Hematopoietic multipotent progenitor cell treated with erythropoietin and hydrocortisone succinate and interleukin-3 and kit ligand, for 17 days (in vitro differentiated cells): ENCODE measurements around the gene PLPPR3.
A peak's percentile ranks its signal among the peaks of the same experiment; 100 is the strongest.

Experiments
- DNase-seq: peaks from one replicate; pipeline ENCODE4 v3.0.0-alpha.2; 2015; ENCODE audit warnings: low spot score

PLPPR3 gene

DNA sequence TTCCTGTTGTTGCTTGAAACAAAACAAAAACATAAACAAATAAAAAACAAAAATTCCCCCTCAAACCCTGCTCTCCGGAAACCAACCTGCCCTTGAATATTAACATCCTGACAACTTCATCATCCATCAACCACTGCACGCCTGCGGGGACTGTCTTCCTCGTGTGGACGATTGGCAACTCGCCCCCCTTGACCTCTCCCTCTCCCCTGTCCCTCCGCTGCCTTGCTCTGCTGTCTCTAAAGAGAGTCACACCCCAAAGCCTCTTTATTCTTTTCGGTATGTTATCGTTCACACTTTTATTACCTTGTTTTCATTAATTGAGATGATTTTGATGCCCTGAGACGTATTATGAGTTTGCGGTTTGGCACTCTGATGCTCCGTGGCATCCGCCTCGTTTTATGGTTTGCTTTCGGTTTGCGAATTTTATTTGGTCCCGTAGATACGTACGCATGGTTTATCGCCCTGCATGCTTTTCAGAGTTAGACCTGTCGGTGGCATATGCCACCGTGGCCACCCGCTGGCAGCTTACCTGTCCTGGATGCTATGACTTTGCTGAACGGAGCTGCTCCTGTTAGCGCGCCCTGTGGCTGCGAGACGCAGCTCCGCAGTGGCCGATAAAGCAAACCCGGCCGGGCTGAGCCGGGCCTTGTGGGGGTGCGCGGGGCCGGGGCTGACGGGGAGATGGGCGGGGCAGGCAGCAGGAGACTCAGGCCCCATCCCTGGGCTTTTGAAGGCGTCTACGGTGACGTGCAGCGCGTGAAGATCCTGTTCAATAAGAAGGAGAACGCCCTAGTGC lies 13.9 kb downstream of the PLPPR3 start:
- no peak for DNase-seq

DNA sequence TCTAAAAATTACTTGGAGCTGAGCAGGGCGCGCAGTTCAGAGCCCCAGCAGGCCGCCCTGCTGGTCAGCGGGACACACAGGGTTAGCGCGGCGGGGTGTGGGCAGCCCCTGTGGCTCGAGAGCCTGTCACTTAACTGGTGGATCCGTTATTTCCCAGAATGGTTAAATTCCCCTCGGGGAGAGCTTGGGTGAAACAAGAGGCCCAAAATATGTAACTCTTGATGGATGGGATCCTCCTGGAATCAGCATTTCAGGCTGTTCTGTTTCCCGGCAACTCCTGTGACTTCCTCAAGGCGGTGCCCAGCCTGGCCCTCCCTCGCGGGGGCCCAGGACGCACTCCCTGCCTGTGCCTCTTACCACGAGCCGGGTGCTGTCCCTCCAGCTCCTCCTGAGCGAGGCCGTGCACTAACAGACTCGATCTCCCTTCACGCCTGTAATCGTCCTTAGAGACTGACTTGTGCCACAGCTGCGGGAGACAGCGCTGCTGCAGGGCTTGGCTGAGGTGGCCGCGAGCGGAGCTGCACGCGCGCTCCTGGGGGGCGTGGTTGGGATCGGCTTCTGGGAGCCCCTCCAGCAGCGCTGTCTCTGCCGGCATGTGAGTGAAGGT lies 14.8 kb downstream of the PLPPR3 start:
- DNase-seq: no peak

DNA sequence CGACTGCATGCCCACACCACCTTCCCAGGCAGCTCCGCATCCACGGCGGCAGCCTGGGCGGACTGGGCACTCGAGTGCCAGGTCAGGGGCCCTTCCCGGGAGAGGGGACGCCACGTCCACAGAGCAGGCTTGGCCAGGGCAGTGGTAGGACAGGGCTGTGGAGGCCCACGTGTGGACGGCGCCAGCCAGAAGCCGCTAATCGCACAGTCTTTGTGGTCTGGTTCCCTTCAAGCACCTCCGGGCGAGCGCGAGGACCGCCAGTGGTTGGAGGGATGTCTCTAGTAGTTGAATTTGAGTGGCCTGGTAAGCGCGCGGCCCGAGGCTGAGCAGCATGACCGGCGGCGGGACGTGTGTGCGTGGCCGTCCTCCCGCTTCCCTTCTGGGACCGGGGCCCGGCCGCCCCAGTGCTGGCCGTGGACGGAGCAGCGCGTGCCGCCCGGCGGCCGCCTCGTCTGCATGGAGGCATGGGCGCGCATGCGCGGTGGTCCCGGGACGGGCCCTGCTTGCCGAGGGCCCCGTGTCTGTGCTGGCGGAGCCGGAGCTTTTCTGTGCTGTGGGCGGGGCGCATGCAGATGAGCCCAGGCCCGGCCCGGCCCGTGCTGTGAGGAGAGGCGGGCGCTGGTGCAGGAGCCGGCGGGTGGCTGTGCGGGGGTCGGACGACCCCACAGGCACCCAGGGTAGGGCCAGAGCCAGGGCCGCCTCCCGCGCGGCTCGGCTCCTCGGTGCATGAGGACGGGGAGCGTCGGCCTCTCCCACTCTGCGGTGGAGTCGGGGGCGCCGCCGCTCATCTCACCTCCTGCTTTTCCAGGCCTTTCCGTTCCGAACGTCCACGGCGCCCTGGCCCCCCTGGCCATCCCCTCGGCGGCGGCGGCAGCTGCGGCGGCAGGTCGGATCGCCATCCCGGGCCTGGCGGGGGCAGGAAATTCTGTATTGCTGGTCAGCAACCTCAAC lies 15.9 kb downstream of the PLPPR3 start:
- DNase-seq: no peak

DNA sequence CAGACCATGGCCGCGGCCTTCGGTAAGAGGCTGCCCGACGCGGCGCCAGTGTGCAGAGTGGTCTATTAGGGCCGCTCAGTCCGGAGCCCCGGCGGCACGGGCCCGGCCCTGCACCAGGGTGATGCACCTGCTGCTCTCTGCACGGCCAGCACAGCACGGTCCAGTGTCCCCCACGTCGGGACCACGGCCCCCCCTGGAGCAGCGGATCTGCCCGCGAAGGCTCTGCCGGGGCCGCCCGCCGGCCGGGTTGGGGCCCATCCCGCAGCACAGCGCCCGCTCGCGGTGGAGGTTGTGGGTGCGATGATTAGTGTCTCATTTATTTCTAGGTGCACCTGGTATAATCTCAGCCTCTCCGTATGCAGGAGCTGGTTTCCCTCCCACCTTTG lies 16.6 kb downstream of the PLPPR3 start:
- no peak for DNase-seq

DNA sequence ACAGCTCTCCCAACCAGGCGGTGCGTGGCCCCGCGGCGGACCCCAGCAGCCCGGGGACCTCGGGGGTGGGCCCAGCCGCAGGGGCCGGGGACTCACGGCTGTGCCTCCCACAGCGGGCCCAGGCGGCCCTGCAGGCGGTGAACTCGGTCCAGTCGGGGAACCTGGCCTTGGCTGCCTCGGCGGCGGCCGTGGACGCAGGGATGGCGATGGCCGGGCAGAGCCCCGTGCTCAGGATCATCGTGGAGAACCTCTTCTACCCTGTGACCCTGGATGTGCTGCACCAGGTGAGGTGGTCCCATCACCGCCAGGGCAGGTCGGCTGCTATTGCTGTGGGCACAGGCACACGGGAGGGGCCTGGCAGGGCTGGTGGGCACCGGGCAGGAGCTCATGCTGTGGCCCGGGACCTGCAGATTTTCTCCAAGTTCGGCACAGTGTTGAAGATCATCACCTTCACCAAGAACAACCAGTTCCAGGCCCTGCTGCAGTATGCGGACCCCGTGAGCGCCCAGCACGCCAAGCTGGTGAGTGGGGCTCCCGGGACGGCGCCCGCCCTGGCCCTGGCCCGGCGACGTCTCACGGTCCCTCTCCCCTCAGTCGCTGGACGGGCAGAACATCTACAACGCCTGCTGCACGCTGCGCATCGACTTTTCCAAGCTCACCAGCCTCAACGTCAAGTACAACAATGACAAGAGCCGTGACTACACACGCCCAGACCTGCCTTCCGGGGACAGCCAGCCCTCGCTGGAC lies 17.2 kb downstream of the PLPPR3 start:
- DNase-seq: no peak

DNA sequence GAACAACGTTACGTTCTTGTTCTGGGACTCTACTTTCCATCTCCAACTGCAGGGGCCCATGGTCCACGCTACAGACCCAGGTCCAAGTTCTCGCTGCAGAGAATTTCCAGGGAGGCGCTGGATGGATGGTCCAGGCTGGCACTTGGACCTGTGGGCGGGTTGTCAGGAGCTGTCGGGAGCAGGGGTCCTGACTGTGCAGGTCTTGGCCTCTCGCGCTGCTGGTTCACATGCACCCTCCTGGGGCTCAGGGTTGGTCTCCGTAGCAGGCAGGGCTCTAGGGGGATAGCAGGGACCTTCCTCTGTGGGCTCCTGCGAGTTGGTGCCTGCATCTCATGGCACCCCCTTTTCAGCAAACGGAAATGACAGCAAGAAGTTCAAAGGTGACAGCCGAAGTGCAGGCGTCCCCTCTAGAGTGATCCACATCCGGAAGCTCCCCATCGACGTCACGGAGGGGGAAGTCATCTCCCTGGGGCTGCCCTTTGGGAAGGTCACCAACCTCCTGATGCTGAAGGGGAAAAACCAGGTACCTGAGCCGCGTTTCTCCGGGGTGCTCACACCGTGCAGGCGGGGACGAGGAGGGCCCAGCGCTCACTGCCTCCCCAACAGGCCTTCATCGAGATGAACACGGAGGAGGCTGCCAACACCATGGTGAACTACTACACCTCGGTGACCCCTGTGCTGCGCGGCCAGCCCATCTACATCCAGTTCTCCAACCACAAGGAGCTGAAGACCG lies 17.9 kb downstream of the PLPPR3 start:
- DNase-seq: no peak

DNA sequence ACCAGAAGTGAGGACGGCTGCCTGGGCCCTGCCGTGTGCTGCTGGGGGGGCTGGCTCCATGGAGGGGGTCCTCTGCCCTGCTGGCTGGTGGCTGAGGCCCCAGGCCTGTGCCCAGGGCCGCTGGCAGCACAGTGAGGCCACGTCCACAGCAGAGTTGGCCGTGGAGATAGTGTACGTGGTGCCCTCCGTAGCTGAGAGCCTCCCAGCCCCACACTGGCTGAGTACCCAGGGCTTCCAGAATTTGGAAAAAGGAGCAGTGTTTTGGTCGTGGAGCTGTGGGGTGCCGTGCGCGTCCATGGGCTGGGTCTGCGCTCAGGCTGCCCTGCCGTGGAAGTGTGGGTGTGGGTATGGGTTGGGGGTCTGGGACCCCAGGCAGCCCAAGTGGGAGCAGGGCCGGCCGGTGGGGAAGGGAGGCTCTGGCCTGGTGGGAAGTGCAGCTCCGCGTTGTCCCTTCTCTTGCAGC lies 18.6 kb downstream of the PLPPR3 start:
- DNase-seq: no peak

DNA sequence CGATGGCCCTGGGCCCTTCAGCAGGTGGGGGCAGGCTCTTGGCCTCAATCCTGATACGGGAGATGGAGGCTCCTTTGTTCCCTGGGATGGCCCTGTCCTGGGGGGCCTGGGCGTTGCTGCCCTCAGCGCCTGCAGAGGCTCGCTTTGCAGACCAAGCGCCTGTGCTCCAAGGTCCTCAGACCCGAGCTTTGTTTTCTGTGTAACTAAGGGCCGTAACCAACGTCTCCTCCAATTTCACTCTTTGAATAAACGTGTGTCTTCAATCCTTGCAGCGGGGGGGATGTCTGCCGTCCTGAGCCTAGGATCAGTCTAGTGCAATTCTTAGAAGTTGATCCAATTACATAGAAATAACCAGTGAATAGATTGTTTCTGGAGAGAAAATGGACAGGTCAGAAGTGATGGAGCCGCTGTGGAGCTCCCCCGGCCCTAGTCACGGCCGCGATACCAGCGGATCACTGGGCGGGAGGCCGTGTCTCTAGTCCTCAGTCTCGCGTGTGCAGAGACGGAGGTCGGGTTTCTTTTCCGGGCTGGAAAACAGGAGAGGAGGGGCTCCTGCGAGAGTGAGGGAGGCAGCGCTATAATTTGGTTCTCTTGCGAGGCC lies 19.2 kb downstream of the PLPPR3 start:
- no peak for DNase-seq

DNA sequence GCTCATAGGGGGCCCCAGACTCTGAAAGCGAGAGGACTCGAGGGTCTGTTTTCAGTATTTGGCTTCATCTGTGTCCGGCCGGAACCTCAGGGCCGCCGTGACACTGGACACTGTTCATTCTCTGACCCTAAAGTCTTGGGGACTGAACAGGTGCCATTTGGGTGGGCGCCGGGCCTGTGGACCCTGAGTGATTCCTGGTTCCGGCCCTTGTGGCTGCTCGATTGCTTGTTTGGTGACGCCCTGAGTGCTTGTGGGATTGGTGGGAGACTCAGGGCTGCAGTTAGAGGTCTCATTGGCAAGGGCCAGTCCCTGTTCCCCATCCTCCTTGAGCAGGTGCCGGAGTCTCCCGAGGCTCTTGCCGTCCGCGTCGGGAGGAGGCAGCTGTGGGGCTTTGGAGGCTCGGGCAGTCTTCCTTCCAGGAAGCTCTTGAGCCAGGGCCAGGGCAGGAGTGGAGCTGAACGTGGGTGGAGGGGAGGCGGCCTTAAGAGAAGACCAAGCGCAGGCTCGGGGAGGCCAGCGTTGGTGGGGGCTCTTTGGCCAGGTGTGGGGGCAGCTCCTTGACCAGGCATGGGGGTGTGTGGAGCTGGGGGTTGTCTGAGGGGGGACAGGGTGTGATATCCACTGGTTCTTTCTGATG lies 19.8 kb downstream of the PLPPR3 start:
- DNase-seq: no peak

DNA sequence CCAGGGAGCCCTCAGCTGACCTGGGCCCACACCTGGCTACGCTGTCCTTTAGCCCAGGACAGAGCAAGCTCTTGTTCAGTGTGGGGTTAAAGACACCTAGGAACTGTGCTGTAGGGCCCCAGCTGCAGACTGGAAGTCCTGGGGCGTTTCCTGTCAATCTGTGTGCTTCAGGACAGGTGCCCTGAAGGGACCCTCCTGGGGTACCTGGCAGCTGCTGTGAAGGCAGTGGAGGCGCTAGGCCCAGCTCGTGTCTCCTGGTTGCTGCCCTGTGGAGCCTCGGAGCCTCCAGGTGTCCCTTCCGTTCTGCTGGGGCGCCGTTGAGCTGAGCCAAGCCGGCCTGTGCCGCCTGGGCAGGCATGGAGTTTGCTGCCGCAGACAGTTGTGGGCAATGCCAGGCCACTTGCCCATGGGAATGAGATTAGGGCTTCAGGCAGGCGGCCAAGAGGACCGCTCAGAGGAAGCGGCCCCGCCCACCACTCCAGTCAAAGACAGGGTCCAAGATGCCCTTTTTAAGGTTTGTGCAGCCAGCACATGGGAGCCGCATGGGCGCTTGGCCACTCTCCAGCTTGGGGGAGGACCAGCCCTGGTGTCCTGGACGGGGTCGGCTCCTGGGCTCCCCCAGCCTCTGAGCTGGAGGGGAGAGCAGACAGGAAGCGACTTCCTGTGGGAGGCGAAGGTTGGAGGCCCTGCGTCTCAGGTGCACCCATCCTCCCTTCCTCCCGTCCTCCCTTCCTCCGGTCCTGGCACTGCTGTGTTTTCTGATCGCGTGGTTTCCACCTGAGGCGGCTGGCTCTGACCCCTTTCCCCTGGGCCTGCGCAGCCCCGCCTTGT lies 20.5 kb downstream of the PLPPR3 start:
- peak; percentile 17 for DNase-seq

DNA sequence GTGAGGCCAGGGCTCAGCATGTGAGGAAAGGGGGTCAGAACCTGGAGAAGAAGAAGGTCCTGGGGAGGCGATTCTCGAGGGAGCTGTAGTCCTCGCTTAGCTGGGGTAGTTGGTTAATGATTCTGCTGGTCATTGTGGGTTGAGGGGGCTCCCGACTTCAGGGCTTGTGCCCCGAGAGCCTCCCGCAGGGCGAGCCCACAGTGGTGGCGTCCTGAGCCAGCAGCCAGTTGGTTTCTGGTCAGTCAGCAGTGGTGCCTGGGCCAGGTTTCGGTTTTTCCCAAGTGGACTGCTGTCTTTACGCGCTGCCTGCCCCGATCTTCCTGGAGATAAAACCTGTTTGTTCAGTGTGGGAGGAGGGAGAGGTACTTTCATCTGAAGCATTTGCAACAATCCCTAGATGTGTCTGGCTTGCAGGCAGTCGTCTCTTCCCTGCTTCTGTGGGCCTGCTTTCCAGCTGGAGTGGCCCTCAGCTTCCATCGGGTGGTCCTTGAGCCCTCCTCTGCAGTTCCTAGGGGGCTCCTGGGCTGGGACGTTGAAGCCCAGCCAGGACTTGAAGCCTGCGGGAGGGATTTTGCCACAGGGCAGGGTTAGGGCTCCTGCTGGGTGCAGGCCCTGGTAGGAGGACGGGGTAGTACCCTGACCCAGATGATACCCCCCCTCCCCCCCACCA lies 21.3 kb downstream of the PLPPR3 start:
- DNase-seq: peak; percentile 23

DNA sequence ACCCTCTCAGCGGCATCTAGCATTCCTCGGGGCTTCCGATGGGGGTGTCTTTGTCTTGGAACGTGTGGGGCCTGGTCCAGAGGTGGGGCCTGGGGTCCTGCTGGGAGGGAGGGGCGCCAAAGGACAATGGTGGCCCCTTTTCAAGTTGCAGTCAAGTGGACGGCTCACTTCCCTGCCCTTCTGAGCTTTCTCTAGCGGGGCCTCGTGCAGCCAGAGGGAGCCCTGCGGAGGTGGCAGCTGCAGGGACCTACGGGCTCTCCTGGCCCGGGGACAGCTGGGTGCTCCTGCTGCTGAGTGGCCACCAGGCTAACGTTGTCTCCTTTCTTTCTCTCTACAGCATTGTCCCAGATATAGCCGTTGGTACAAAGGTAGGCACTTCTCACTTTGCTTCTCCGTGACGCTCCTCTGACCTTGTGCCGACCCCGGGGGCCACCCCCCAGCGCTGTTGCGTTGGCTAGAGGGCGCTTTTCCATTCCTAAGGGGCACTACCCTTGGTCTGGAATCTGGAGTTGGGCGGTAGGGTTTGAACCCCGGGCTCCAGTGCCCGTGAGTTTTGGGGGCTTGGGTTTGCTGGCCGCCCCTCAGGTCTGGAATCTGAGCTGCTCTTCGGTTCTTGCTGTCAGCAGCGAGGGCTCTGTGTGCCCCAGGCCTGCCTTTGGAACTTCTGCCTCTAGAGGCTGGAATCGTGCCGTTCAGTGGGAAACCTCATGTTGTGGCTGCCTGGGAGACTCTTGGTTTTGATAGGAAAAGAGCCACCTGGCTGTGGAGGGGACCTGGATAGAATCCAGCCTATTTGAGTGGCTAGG lies 22.5 kb downstream of the PLPPR3 start:
- DNase-seq: peak; percentile 35

DNA sequence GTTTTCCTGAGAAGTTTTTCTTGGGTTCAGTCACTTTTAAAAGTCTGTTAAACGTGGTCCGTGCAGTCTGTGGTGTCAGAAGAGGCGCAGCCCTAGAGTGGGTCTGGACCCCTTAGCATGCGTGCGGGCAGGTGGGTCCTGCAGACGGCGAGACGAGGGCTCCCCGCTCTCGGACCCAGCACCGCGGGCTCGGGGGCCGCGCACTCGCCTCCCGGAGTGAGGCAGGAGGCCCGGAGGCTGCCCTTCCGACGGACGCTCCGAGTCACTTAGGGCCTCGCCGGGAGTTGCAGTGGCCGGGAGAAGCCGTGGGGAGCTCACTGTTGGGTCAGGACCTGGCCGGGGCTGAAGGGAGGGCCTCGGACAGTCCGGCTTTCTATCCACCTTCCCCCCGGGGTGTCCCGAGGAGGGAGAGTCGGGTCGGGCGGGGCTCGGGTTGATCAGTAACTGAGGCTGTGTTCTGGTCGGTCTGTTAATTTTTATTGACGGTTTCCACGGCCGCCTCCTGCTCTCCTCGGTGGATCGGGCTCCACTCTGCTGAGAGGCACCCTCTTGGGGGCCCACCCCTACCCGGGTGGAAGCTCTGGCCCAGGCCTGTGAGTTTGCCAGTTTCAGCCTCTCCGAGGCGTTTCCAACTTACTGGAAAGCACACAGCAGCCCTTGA lies 23.2 kb downstream of the PLPPR3 start:
- DNase-seq: peak; percentile 31

DNA sequence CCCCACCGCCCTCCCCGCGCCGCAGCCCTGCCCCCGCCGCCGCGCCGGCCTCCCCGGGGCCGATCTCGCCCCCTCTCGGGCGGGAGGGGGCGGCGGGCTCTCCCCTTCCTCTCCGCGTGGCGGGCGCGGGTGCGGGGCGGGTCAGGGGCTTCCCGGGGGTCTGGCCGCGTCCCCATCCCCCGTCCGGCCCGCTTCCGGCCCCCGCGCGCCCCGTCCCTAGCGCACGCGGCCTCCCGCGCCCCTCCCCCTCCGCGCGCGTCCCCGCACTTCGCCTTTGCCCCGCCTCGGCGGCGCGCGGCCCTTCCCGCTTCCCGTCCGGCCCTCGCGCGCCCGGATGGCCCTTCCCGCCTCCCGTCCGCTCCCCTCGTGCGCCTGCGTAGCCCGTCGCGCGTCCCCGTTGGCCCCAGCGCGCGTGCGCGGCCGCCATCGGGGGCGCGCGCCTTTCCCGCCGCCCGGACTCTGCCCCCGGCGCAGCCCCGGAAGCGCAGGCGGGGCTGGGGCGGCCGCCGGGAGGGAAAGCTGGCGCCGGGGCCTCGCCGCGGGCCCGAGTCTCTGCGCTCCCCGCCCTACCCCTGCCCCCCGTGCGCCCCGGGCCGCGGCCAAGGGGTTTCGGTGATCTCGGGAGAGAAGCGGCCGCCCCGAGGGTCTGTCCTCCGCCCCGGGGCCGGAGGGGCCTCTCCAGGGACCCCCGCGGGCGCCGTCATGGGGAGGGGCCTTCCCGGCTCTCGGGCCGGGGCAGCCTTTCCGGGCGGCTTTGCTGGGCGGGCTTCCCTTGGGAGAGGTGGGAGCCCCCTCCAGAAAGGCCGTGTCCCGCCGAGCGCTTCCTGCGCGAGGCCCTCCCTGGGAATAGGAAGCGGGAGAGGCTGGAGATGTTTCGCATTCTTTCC lies 24.0 kb downstream of the PLPPR3 start:
- DNase-seq: peak; percentile 87

DNA sequence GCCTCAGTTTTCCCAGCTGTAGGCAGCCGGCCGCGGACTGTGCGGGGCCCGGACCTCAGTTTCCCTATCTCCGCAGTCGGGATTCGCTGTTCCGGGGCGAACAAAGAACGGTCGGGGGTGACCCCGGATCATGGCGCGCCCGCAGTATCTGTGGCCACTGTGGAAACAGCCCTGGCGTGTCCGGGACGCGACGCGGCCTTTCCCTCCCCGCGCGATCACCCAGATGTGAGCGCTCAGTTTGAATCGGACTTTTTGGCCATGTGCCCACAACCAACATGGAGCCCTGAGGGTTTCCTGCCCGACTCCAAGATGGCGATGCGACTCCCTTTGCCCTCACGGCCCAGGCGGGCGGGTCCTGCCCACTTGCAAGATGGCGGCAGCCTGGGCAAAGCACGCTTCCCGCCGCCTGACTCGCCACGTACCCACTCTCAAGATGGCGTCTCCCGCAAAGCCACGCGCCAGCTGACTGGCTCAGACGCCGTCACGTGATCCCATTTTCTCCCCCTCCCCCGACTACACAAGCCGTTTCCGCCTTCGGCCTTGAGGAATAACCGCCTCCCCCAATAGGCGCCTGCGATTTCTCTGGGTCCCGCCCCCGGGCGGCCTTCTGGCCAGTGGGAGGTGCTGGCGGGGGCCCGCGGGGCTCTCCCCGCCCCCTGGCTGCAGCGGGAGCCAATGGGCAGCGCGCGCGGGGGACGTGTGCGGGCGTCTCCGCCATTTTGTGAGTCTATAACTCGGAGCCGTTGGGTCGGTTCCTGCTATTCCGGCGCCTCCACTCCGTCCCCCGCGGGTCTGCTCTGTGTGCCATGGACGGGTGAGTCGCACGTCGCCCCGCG lies 24.8 kb downstream of the PLPPR3 start, which contains the start of gene PTBP1:
Gene PTBP1, plus strand, starts transcription at position 761 of the 836 bp plus-strand sequence. Its CDS starts 46 bp downstream, at position 807.
- DNase-seq: peak; percentile 100
